ENCODE measurements around the gene PSMD6.
A peak's percentile ranks its signal among the peaks of the same experiment; 100 is the strongest.

PSMD6 gene

GRCh38 chr3:64042952-64043351, 19.7 kb upstream of the PSMD6 start:
- no peak for DNase-seq

GRCh38 chr3:64039981-64040733, 16.9 kb upstream of the PSMD6 start:
- DNase-seq = no peak

DNA sequence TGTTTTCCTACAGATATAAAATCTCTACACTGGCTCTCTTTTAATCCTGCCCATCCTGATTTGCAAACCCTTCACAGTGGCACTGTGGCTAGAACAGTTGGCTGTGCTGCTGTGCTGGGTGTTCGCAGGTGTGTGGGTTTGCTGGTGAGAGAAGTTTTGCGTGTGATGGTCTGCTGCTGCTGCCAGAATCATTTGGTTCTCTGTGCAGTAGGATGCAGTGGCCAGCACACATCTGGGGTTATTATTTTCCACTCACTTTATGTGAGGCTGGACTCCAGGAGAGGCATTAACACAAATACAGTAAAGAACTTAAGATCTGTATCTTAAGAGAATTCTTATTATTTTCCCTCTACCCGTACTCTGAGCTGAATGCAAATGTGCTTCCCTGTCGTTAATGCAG, 16.0 kb upstream of the PSMD6 start:
- no peak for DNase-seq

DNA sequence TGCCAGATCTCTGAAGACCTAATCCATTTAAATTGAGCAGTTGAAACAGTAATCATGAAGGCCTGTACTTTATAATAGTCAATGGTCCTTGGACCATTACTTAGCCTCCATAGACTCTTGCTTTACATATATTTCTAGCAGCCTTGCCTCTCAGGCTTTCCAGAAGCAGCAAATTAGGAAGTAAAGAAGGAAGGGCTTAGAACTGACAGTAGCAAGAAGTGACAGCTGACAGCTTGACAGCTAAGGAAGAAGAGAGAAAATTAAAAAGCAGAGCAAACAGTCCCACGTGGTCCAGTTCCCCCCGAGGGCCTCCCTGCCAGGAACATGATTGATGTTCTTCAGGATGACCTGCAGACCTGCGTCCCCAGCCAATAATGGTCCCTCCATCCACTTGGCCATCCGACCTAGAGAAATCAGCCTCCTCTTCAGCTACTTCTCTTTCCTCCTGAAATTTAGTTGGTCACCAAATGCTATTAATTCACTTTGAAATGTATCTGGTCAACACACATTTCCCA, 15.0 kb upstream of the PSMD6 start:
- DNase-seq = no peak

- no peak for DNase-seq
Observed at GRCh38 chr3:64037084-64037483, 13.8 kb upstream of the PSMD6 start.

- DNase-seq = no peak
Observed at GRCh38 chr3:64033069-64033468, 9.8 kb upstream of the PSMD6 start.

- no peak for DNase-seq
Observed at GRCh38 chr3:64031540-64032508, 8.5 kb upstream of the PSMD6 start.

- DNase-seq = peak; percentile 41
Observed at GRCh38 chr3:64030741-64031140, 7.4 kb upstream of the PSMD6 start.

- no peak for DNase-seq
Observed at GRCh38 chr3:64029287-64029686, 6.0 kb upstream of the PSMD6 start.

DNA sequence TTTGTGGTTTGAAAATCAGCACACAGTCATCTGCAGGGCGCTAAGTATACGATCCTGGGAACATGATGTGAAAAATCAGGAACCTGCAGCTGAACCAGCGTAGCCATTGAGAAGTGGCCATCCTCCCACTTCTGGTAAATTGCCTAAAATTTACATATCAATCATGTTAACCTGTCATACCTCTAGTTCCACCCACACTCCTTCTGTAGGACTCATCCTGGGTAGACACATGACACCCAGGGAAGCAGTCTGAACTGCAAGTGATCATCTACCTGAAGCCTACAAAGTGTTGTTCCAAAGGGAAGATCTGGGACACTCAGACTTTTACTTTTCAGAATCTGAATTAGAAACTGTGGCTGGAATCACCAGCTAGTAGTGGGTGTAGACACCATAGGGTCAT, 5.5 kb upstream of the PSMD6 start:
- DNase-seq = no peak

- no peak for DNase-seq
Observed at GRCh38 chr3:64027658-64028057, 4.4 kb upstream of the PSMD6 start.

GRCh38 chr3:64026346-64026745, 3.1 kb upstream of the PSMD6 start:
- DNase-seq = no peak

- no peak for DNase-seq
Observed at GRCh38 chr3:64023861-64024223, 548 bp upstream of the PSMD6 start.

DNA sequence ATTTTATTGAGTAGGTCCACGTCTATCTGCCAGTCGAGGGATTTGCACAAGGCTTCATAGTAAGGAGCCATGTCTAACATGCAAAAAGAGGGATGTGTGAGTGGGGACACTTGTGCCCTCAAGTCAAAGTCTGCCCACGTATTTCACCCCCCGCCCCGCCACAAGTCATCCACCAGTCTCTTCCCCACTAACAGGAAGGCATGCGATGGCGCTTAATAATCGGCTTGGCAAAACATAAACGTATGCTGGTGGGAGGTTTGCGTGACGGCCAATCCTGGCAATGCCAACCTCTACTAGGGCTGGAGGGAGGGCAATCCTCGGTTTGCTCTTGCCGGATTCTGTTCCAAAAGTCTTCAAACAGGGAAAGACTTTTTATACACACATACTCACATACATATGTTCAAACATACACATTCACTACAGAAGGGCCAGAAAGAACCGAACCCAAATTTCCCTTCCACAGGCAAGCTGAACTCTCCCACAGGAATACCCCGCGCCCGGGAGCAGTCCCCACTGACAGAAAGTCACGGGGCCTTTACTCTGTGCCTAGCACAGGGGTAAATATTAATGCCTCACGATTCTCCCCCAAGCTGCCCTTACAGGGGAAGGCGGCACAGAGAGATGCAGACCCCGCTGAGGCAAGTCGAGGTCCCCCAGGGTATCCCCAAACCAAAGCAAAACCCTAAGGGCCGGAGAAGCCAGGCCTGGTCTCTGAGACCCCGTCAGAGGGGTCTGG, 675 bp downstream of the PSMD6 start:
- no peak for DNase-seq

GRCh38 chr3:64021922-64022321, 1.4 kb downstream of the PSMD6 start:
- DNase-seq = no peak

GRCh38 chr3:64019879-64020278, 3.4 kb downstream of the PSMD6 start:
- DNase-seq = no peak

DNA sequence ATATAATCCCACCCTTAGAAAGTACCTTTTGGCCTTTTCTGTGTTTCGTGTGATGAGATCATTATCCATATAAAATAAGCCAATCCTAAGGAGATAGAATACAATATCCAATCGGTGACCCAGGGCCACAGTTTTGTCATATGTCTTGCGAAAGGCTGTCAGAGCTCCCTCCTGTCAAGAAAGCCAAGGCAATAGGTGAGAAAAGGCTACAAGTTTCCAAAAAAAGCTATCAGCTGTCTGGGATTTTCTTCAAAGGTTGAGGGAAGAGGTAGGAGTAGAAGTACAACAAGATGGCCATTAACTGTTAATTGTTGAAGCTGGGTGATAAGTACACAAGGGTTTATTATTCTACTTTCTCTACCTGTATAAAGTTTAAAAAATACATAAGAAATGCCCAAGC, 4.0 kb downstream of the PSMD6 start:
- DNase-seq = no peak

DNA sequence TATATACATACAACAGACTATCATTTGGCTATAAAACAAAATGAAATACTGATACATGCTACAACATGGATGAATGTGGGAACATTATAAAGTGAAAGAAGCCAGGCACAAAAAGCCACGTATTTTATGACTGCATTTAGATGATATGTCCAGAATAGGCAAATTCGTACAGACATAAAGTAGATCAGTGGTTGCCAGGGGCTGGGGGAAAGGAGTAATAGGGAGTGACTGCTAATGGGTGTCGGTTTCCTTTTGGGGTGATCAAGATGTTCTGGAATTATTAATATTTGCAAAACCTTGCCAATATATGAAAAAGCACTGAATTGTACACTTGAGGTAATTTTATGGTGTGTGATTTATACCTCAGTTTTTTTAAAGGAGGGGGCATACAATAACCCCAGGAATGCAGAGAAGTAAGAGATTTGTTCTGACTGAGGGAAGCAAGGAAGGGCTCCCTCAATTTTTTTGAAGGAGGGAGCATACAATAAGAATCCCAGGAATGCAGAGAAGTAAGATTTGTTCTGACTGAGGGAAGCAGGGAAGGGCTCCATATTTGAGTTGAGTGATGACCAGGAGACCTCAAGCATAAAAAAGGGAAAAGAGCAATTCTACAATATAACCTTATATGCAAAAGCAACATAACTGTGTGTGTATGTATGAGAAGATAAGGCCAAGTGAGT, 6.2 kb downstream of the PSMD6 start:
- DNase-seq = no peak

GRCh38 chr3:64011685-64012084, 11.6 kb downstream of the PSMD6 start:
- no peak for DNase-seq

DNA sequence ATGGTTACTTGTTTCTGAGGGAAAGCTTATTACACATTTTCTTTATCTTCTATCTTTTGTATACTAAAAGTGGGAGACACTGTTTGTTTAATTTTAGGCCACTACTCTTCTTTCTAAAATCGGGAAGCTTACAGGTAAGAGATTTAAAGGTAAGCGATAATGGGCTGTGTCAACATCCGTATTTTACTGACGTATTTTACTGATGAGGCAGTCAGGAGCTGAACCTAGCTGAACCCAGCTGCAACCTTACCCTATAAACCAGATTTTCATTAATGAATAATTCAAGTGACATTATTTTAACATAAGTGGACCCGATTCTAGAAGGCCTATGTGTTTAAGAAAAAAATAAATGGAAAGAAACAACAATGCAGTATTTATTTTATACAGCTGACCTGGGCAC, 13.1 kb downstream of the PSMD6 start:
- DNase-seq = no peak

GRCh38 chr3:64009528-64009927, 13.8 kb downstream of the PSMD6 start:
- DNase-seq = no peak

- no peak for DNase-seq
Observed at GRCh38 chr3:64008487-64009351, 14.6 kb downstream of the PSMD6 start.
